HG03135 (cell line): Measurements from ENCODE around the gene POU2F3.

Experiments used
- ATAC-seq: cut with Tn5 transposase; IDR thresholded peaks from one replicate; pipeline ENCODE4 v1.9.1; 2021; ENCODE audit warnings: mild to moderate bottlenecking, moderate library complexity; ENCODE audit not compliant: unreplicated experiment

The POU2F3 gene

DNA sequence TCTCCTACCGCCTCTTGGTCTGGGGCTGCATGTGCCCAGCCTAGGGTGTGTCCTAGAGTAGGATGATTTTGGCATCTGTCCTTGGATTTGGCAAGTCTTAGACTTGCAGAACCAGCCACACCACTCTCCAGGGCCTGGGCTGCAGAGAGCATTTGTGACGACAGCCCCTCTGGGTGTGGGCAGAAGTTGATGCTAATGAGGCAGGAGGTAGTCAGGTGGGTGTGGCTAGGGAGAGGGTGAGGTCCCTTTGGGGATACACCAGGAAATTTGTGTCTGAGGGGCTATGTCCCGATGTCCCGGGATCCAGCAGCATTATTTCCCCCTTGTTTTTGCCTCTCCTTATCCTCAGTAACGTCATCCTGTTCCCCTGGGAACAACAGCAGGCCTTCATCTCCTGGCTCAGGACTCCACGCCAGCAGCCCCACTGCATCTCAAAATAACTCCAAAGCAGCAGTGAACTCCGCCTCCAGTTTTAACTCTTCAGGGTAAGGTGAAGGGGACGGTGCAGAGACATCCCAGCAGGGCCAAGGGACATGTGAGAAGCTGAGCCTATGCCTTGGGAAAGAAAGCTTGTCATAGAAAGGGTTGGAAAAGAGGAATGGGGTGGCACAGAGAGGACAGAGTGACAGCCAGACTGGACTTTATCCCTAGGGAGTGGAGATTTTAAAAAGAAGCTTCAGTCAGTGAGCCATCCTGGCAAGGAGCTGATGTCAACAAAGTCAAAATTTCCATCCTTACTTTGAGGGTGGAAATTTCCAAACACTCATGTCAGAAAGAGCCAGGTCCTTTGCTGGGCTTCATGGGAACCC is 77.1 kb downstream of the POU2F3 start:
- no peak for ATAC-seq

DNA sequence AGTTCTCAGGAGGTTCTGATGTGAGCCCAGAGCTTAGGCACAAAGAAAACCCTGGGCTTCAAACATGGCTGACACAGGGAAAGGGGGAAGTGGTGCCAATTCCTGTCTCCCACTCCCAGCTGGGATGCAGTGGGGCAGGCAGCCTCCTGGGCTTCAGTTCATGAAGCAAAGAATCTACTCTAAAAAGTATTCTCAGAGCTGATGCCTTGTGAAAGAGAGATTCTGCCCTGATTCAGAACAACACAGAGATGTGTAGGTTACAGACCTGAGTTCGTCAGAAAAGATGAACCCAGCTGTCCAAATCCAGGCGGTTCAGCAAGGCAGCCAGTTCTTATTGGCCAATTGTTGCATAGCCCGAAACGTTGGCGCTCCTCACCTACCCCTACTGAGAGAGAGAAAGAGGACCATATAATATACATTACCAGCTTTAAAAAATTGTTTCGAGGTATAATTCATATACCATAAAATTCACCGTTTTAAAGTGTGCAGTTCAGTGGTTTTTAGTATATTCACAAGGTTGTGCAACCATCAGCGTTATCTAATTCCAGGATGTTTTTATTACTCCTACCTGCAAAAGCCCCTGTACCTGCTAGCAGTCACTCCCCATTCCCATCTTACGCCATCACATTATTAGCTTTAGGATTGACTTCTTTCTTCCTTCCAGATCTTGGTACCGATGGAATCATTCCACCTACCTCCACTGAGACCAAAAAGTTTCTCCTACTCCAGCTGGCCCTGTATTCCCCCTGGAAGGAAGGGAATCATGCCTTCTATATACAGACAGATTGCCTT is 77.9 kb downstream of the POU2F3 start:
- ATAC-seq = no peak

DNA sequence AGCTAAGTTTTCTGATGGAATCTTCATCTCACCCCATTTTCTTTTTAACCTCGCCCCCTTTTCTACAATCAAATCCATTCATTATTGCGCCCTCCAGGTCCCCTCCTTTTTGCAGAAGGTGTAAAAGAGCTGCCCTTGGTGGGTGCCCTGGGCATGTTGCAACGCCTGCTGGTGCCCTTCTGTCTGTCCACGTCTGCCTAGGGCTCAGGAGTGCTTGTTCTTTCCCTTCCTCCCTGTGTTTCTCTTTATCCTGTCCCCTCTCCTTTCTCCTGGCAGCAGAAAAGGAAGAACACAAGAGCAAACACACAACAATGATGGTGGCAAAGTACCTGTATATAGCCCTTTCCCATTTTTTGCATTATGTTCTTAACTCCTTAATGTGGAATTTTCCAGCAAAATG is 79.0 kb downstream of the POU2F3 start:
- no peak for ATAC-seq

- ATAC-seq = no peak
Observed at GRCh38 chr11:120324932-120325810, 85.2 kb downstream of the POU2F3 start, which contains the start of gene TLCD5. TLCD5 (plus strand) TSS chr11:120325299; CDS start chr11:120327442, 2,143 bp downstream.

- no peak for ATAC-seq
Observed at GRCh38 chr11:120326228-120326627, 86.3 kb downstream of the POU2F3 start.

DNA sequence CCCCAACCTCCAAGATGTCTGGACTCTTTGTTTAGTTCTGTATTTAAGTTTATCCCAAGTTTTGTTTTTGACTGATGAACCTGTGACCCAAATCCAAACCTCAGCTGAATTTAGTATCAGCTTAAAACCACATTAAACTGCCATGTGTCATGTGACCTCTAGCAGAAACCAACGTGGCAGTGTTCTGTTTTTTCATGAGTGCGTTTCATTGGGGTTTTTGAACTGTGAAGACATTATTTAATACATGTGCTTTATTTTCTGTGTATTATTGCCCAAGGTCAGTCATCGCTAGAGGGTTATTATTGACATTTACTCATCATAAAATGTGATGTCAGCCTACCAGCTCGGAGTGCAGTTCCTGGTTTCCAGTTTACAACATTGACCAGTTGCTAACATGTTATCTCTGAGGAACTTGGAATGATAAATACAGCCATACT is 86.9 kb downstream of the POU2F3 start:
- no peak for ATAC-seq

- ATAC-seq = no peak
Observed at GRCh38 chr11:120327311-120327710, 87.4 kb downstream of the POU2F3 start.

DNA sequence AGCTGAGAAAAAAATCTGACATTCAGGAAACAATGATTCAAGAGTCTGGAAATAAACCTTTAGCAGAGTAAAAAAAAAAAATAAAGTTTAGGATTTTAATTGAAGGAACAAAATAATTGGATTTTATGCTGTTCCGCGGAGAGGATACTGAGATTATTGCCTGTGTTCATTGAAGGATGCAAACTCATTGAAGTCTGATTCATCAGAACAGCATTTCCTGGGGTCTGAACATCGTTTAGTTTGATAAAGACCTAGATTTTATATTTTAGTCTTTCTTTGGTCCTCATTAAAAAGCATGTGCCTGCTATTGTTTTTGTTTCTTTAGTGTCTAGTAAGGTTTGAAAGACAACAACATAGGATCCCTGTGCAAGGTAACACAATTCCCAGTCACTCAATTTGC is 89.6 kb downstream of the POU2F3 start:
- ATAC-seq = no peak

DNA sequence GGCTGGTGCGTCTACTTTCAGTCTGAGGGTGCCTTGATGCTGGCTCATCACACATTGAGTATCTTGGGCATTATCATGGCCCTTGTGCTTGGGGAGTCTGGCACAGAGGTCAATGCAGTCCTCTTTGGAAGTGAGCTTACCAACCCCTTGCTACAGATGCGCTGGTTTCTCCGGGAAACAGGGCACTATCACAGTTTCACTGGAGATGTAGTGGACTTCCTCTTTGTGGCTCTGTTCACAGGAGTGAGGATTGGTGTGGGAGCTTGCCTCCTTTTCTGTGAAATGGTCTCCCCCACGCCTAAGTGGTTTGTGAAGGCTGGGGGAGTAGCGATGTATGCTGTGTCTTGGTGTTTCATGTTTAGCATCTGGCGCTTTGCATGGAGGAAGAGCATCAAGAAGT is 90.1 kb downstream of the POU2F3 start:
- ATAC-seq = no peak

- ATAC-seq = no peak
Observed at GRCh38 chr11:120331301-120331996, 91.5 kb downstream of the POU2F3 start.

DNA sequence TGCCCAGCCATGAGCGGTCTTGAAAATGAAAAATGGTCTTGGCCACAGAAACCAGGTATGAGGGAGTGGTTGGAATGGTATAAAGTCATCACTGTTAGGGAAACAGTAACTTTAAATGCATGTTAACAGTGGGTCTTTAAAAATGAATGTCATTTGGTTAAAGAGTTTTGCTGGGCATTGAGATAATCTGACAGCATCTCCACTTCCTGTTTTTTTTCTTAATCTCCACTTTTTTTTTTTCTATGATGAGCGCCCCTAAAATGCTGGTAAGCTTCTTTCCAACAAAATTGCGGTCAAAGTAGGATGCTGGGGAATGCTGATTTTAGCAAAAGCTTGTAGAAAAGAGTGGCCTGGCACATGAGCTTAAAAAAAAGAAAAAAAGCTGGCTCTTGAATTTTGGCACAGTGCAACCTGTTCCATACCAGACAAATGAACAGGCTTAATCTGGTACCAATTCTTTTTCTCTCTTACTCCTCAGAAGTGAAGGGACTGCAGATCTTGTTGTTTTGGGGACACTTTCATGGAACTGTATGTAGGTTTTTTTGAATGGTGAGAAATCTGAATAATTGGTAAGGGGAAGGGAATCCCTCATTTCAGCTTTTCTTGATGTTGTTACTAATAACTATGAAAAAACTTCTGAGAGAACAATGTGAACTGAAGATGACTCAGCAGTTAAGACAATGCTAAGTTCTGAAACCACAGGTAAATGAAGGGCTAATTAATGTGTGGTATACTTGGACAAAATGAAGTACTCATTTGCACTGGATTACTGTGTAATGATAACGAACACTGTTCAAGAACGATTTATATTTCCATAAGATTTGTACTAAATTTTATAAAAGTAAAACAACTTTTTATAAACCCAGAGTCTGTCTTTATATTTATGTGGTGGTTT is 93.1 kb downstream of the POU2F3 start:
- ATAC-seq = no peak

DNA sequence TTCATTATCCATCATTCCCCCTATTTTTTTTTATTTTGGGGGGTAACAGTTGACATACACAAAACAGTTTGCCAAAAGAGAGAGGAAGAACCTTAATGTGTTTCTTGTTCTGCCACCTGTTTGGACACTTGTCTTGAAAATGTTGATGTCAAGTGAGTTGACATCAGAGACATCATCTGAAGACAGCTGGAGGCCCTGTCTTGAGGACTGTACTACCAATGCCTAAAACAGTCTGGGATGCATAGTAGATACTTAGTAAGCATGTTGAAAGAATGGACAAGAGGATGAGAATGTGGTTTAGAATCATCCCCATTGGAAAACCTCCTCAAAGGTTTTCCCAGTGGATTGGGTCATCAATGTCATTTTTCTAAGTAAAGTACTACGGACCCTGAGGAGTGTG is 93.9 kb downstream of the POU2F3 start:
- no peak for ATAC-seq

- no peak for ATAC-seq
Observed at GRCh38 chr11:120334332-120334731, 94.4 kb downstream of the POU2F3 start.

- ATAC-seq = no peak
Observed at GRCh38 chr11:120334894-120335462, 95.0 kb downstream of the POU2F3 start.

GRCh38 chr11:120335556-120335907 is 95.6 kb downstream of the POU2F3 start:
- peak; percentile 24 for ATAC-seq

GRCh38 chr11:120335908-120336640 is 96.1 kb downstream of the POU2F3 start, which contains the start of gene ARHGEF12:
ARHGEF12 (plus strand) TSS chr11:120336413; CDS start chr11:120337244, 831 bp downstream.
- peak; percentile 55 for ATAC-seq

- peak; percentile 37 for ATAC-seq
Observed at GRCh38 chr11:120336641-120337354, 96.9 kb downstream of the POU2F3 start.
